Spleen (tissue), 11 donors: ENCODE measurements around the gene KRTAP1-5. TPM values are rescaled to one million over a fixed set of nuclear protein-coding genes. Genes with fewer than 3 reads are reported as not detected.

Source experiments
- DNase-seq: peaks from one replicate; pipeline ENCODE4 v3.0.0-alpha.2; 2020
- H3K27ac ChIP-seq, 8 donors: fragments of 200-600 bp; sonication (generic) in 7 of 8; 1 replicate in 4 of 8; 2 replicates in 4 of 8; pipeline versions ENCODE4 v1.5.0 to v1.8.0; 2016 to 2021; ENCODE audit warnings: inconsistent platforms in 4 of 8, mild to moderate bottlenecking in 4 of 8, moderate library complexity in 1 of 8
- H3K27me3 ChIP-seq, 7 donors: fragments of 200-600 bp; sonication (generic) in 6 of 7; replicated peaks in 1 of 7; 1 replicate in 4 of 7; 2 replicates in 3 of 7; pipeline versions ENCODE4 v1.5.0 to v1.8.0; 2016 to 2021; ENCODE audit warnings: inconsistent platforms in 3 of 7, mild to moderate bottlenecking in 1 of 7
- H3K36me3 ChIP-seq, 6 donors: fragments of 200-600 bp; sonication (generic) in 5 of 6; 1 replicate in 4 of 6; 2 replicates in 2 of 6; pipeline versions ENCODE4 v1.5.0 to v1.8.0; 2016 to 2021; ENCODE audit warnings: inconsistent platforms in 2 of 6
- H3K4me1 ChIP-seq, 6 donors: fragments of 200-600 bp; sonication (generic) in 5 of 6; 1 replicate in 3 of 6; 2 replicates in 3 of 6; pipeline versions ENCODE4 v1.5.0 to v1.8.0; 2016 to 2021; ENCODE audit warnings: inconsistent platforms in 3 of 6
- H3K4me3 ChIP-seq, 8 donors: fragments of 200-600 bp; sonication (generic) in 7 of 8; 1 replicate in 4 of 8; 2 replicates in 4 of 8; pipeline versions ENCODE4 v1.5.0 to v1.8.0; 2016 to 2021; ENCODE audit warnings: inconsistent platforms in 4 of 8, mild to moderate bottlenecking in 4 of 8, moderate library complexity in 2 of 8
- H3K9me3 ChIP-seq, 8 donors: fragments of 200-600 bp; sonication (generic) in 7 of 8; 1 replicate in 4 of 8; 2 replicates in 4 of 8; pipeline versions ENCODE4 v1.5.0 to v1.8.0; 2016 to 2021; ENCODE audit warnings: inconsistent platforms in 4 of 8
- CTCF ChIP-seq, 11 experiments: fragments of 200-600 bp in 7 of 11; fragments of 450-650 bp in 4 of 11; sonication (generic) in 4 of 11; IDR thresholded peaks in 8 of 11; conservative IDR thresholded peaks in 3 of 11; 1 replicate in 7 of 11; 2 replicates in 4 of 11; pipeline versions ENCODE4 v1.4.0 to v1.8.0; 2016 to 2021; ENCODE audit warnings: antibody characterized with exemption in 11 of 11, inconsistent platforms in 4 of 11, mild to moderate bottlenecking in 1 of 11
- POLR2A ChIP-seq, 3 donors: fragments of 450-650 bp; IDR thresholded peaks; one replicate each; pipeline ENCODE4 v1.5.1; 2017; ENCODE audit warnings: antibody characterized with exemption in 3 of 3, mild to moderate bottlenecking in 1 of 3
- POLR2AphosphoS5 ChIP-seq, 3 donors: sonication (generic); formaldehyde crosslinking; IDR thresholded peaks; one replicate each; pipeline ENCODE4 v1.5.1; 2017; ENCODE audit warnings: antibody characterized with exemption in 3 of 3
- WGBS, 5 donors: extraction: QIAGEN DNeasy Blood & Tissue Kit in 3 of 5; methylation state at CpG; one replicate each; pipeline versions ENCODE4 v1.1.5 to v1.1.7; 2013 to 2018; 5-methylcytosine and 5-hydroxymethylcytosine counted together
- intact Hi-C: fragments of 100-400 bp; cut with DNase I; formaldehyde crosslinking; loops from one replicate; pipeline ENCODE4 v1.15.0; 2023; ENCODE audit warnings: low total_unique reads
- polyA plus RNA-seq, 3 donors: library from polyadenylated mRNA; stranded (reverse); fragments of 200-250 nt; gene quantifications; one replicate each; pipeline ENCODE4 v1.2.1, GENCODE V29; 2013
- total RNA-seq, 7 donors: library from RNA; depleted of rRNA in 3 of 7; stranded (reverse); fragments of >200 nt in 3 of 7; fragmentation: NEBNext Ultra II Directional in 4 of 7; extraction: Animal tissue kit (Norgen Biotek cat#: 25700) in 4 of 7; gene quantifications; one replicate each; pipeline versions ENCODE4 v1.1.0 to v1.2.1, GENCODE V29; 2016 to 2021
- donor health status: healthy with polysubstance abuse.
- donor health status: DM: no; HTN: no; CAD: no; lungs with moderate emphysema.
- donor health status: DM: no; HTN: no; CAD: no.
- donor health status: Bipolar disorder and iron deficiency.
- donor health status: healthy.
- donor health status: DM: no; HTN: no; CAD: no.
- donor health status: DM: yes; HTN: yes; CAD: no.

The KRTAP1-5 gene
- total and polyA plus RNA-seq, 10 donors, result not detected

DNA sequence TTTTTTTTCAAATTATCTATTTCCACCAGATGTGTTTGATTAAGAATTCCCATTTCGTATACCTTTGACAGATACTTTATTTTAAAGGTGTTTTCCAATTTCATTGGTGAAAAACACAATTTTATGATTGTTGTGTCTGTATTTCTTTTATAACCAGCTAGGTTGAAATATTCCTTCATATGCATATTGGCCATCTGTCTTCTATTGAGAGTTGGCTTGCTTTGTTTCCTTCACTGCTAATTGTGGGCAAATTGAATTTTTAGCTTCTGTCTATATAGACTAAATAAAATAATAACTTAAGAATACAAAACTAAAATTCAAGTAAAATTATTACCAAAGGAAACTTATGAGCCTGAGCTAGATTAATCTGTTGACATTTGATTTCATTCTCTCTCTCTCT is 31.9 kb downstream of the KRTAP1-5 start:
- TF ChIP-seq POLR2AphosphoS5 (IDR thresholded peaks at IDR 0.05) (no peak), POLR2A (IDR thresholded peaks at IDR 0.05) (no peak), CTCF (IDR thresholded peaks at IDR 0.05 in 8 of 11, conservative IDR thresholded peaks at IDR 0.05 in 3 of 11) (no peak)
- Histone ChIP-seq H3K27ac (no peak overlapping the region), H3K9me3 (peaks cover 0 to 3% (median 0%) of the 10 kb centered on the region in 8 donors), H3K36me3 (no peaks in the 10 kb centered on the region), H3K27me3 (peaks cover 0 to 51% (median 0%) of the 10 kb centered on the region in 7 donors), H3K4me3 (no peak overlapping the region), H3K4me1 (no peaks in the 10 kb centered on the region)
- WGBS, 5 donors, result 53 to 79% (median 70%) methylated on average over 1 of the region's 1 CpG
- DNase-seq, result no peak
- intact Hi-C loops, result no loop called here

DNA sequence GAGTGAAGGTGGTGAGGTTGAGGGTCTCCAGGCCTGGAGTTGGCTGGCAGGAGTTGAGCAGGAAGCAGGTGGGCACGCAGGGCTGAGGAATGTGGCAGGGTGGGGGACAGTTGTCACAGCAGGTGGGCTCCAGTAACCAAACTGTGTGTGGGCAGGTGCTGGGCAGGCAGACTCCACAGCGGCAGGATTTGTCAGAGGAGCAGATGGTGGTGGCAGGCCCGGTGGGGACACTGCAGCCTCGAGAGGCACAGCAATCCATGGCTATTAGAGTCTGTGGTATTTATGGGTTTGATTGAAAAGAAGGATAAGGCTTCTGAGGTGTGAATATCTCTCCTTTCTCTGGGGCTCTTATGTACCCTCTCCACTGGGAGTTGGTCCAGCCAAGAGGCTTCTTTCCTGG is 33.2 kb downstream of the KRTAP1-5 start, which contains the start of gene KRTAP3-3:
TSS of gene KRTAP3-3 (minus strand) at position 326 of the 400 bp plus-strand sequence. CDS start at position 259, 67 bp downstream.
- 33 to 58% (median 42%) methylated on average over 4 of the region's 4 CpGs for WGBS, 5 donors

DNA sequence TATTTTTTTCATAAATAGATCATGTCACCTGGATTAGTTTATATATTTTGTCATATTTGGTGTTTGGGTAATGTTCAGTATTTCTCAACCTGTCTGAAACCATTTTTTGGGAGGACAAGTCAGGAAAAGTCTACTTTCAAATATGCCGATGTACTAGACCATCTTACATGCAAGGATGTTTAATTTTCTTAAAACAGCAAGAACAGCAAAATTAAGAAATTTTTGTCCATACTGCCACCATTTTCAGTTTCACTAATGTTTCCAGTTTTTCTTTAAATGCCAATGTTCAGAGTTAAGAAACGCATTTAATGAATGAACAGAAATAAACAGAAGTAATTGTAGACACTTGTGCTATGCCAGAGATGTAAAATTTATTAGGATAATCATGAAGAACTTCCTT is 33.9 kb downstream of the KRTAP1-5 start:
- DNase-seq, result no peak
- TF ChIP-seq CTCF (IDR thresholded peaks at IDR 0.05 in 8 of 11, conservative IDR thresholded peaks at IDR 0.05 in 3 of 11) (no peak), POLR2AphosphoS5 (IDR thresholded peaks at IDR 0.05) (no peak), POLR2A (IDR thresholded peaks at IDR 0.05) (no peak)
- WGBS, 5 donors, result 90 to 94% (median 92%) methylated on average over 2 of the region's 2 CpGs
- Histone ChIP-seq H3K27ac (no peak overlapping the region), H3K9me3 (peaks cover 0 to 3% (median 0%) of the 10 kb centered on the region in 8 donors), H3K27me3 (peaks cover 0 to 45% (median 0%) of the 10 kb centered on the region in 7 donors), H3K36me3 (no peaks in the 10 kb centered on the region), H3K4me3 (no peak overlapping the region), H3K4me1 (no peaks in the 10 kb centered on the region)
- intact Hi-C loops, result no loop called here

More for the DNA sequence above, 33.2 kb downstream of the KRTAP1-5 start, which contains the start of gene KRTAP3-3:
- no peak within 1 kb of the TSS for H3K27ac ChIP-seq
- no peak within 1 kb of the TSS for H3K4me3 ChIP-seq
- H3K9me3 ChIP-seq, result peaks cover 0 to 3% (median 0%) of the 10 kb centered on the region in 8 donors
- H3K27me3 ChIP-seq, result peaks cover 0 to 45% (median 0%) of the 10 kb centered on the region in 7 donors
- intact Hi-C loops, result no loop called here
- no peaks in the 10 kb centered on the region for H3K4me1 ChIP-seq
- H3K36me3 ChIP-seq, result no peaks in the 10 kb centered on the region
- TF ChIP-seq POLR2A (IDR thresholded peaks at IDR 0.05) (no peak), CTCF (IDR thresholded peaks at IDR 0.05 in 8 of 11, conservative IDR thresholded peaks at IDR 0.05 in 3 of 11) (no peak), POLR2AphosphoS5 (IDR thresholded peaks at IDR 0.05) (no peak)
- DNase-seq, result no peak

DNA sequence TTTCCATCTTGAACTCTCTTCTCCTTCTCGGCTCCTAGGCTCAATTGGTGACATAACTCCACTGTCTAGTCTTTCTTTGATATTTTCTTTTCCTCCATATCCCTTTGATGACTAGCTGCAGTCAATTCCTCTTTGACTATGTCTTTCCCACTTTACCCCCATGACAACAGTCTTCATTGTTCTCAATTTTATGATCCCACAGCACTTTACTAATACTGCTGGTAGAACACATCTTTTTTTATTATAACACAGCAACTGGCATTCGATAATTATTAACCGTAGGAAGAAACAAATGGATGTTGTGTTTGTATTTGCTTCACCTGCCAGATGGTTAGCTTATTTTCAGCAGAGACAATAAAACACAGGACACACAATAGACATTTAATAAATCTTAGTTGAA is 34.3 kb downstream of the KRTAP1-5 start:
- WGBS, 5 donors, result 87 to 94% (median 91%) methylated on average over 3 of the region's 3 CpGs
- no peak for TF ChIP-seq POLR2AphosphoS5 (IDR thresholded peaks at IDR 0.05)
- TF ChIP-seq CTCF (IDR thresholded peaks at IDR 0.05 in 8 of 11, conservative IDR thresholded peaks at IDR 0.05 in 3 of 11), result no peak
- TF ChIP-seq POLR2A (IDR thresholded peaks at IDR 0.05), result no peak

More for the DNA sequence above, 34.3 kb downstream of the KRTAP1-5 start:
- DNase-seq, result no peak
- intact Hi-C loops, result no loop called here
- Histone ChIP-seq H3K4me1 (peaks cover 0 to under 1% (median 0%) of the 10 kb centered on the region in 6 donors), H3K27me3 (peaks cover 0 to 45% (median 0%) of the 10 kb centered on the region in 7 donors), H3K36me3 (no peaks in the 10 kb centered on the region), H3K9me3 (peaks cover 0 to 3% (median 0%) of the 10 kb centered on the region in 8 donors), H3K4me3 (no peak overlapping the region), H3K27ac (no peak overlapping the region)
